DMS153 treated with DMSO at 0.1 percent for 48 hours (cell line): ENCODE data around the gene KCTD20.
"Not testable (repeated sequence)": the region's sequence is repeated elsewhere in the genome, so short reads cannot be mapped to it uniquely, and the experiment has no call there.

Experiments
- DNase-seq: peaks from one replicate; lab custom pipeline; 2025; ENCODE audit not compliant: unreplicated experiment; lab: John Stamatoyannopoulos, UW

KCTD20 gene

DNA sequence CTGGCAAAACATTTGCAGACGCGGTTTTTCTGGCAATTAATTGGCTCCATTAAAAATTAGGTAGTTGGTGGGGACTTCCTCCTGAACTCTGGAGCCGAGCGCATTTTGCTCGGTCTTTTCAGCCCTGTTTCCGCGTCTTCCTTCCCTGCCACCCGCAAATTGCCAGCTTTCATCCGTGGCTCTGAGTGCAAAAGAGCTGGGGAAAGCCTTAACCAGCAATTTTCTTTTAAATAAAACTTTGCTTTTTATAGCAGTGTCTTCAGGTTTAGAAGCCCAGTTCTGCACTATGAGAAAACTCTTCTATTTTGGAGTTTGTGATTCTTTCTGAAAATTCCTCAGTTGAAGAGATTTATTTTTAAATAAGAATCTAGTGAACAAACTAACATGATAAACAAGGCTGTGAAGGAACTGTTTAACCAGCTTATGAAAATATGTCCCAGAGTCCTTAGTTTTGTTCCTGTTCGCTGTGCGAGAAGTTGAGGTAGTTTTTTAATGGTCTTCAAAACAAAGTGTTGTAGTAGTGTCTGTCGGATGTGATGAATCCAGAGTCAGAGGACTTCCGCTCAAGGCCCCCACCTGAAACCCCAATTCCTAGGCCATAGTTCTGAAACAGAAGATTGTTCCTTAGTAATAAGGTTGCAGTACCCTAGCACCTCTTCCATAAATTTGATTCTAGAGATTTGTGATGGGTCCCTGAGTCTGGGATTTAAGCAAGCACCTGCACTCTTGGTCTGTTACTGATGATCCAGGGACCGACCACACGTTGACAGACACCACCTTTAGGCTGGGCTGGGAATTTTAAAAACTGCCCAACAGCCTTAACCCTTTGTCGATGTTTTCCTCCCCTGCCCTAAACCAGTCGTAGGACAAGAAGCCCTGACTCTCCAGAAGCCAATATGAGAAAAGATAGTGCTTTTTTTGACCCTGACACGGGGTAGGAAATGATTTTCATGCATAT, 950 bp downstream of the KCTD20 start:
- DNase-seq = no peak

GRCh38 chr6:36444470-36444869, 1.7 kb downstream of the KCTD20 start:
- DNase-seq = no peak

GRCh38 chr6:36445621-36446020, 2.8 kb downstream of the KCTD20 start:
- DNase-seq = no peak

GRCh38 chr6:36449173-36449572, 6.4 kb downstream of the KCTD20 start:
- DNase-seq = not testable (repeated sequence)

DNA sequence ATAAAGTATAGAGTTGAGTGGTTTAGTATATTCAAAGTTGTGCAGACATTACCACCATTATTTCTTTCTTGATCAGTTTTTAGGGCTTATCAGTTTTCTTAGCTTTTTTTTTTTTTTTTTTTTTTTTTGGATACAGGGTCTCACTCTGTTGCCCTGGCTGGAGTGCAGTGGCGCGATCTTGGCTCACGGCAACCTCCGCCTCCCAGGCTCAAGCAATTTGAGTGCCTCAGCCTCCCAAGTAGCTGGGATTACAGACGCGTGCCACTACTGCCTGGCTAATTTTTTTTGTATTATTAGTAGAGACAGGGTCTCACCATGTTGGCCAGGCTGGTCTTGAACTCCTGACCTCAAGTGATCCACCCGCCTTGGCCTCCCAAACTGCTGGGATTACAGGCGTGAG, 10.1 kb downstream of the KCTD20 start:
- not testable (repeated sequence) for DNase-seq

GRCh38 chr6:36455486-36456027, 12.8 kb downstream of the KCTD20 start:
- DNase-seq = no peak

DNA sequence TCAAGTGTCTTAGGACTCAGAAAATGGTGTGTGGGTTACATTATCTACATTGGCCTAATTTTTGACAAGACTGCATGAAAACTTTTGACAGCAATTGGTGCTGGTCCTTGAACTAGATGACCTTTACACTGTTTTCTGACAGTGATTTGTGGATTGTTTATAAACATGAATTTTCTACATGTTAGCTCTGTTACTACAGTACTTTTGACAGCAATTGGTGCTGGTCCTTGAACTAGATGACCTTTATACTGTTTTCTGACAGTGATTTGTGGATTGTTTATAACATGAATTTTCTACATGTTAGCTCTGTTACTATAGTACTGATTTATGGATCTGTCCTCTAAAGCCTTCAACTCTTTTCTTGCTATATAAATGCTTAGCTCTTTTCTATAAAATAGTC, 16.7 kb downstream of the KCTD20 start:
- DNase-seq = no peak

- no peak for DNase-seq
These were observed 18.1 kb downstream of the KCTD20 start for GRCh38 chr6:36460916-36461315.

DNA sequence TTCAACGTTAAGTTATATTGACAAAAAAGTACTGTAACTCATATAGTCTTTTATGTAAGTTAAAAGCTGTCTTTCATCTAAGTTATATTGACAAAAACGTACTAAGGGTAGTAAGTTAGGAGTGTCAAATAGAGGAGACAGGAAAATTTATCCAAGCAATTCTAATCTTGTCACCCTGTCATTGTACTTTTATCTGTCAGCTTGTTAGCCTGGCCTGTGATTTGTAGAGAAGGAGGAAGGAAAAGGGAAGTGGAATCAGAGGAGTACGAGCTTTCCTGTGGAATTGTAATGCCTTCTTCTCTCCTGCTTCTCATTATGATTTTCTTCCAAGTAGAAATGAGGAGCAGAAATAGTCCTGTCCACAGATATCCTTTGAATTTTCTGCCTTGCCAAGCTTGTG, 18.8 kb downstream of the KCTD20 start:
- DNase-seq = no peak

DNA sequence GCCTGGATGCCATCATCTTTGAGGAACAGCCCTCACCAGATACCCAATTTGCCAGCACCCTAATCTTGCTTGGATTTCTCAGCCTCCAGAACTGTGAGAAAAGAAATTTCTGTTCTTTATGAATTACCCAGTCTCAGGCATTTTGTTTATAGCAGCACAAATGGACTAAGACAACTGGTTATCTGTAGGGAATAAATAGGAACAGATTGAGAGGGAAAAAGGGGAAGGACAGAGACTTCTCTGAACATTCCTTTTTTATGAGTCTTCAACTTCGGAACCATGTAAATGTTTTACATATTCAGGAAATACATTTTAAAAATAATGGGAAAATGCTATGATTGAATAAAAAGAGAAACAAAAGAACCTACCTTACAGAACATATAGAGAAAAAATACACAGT, 20.9 kb downstream of the KCTD20 start:
- DNase-seq = no peak

- DNase-seq = no peak
These were observed 21.4 kb downstream of the KCTD20 start for GRCh38 chr6:36464233-36464632.

DNA sequence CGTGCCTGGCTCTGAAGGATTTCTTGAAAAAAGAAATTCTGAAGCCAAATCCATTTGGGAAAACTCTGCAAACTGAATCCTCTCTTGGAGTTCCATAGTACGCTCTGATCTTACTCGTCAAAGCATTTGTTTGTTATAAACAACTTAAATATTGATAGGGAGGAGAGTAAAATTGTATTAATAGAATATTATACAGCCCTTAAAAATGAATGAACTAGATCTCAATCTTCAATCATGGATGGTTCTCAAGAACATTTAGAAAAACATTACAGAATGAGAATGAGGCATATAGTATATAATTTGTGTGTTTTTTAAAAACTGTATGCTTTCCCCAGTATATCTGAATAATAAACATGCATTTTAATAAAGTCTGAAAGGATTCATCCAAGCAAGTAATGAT, 24.8 kb downstream of the KCTD20 start:
- no peak for DNase-seq

- no peak for DNase-seq
These were observed 26.4 kb downstream of the KCTD20 start for GRCh38 chr6:36469148-36469661.

DNA sequence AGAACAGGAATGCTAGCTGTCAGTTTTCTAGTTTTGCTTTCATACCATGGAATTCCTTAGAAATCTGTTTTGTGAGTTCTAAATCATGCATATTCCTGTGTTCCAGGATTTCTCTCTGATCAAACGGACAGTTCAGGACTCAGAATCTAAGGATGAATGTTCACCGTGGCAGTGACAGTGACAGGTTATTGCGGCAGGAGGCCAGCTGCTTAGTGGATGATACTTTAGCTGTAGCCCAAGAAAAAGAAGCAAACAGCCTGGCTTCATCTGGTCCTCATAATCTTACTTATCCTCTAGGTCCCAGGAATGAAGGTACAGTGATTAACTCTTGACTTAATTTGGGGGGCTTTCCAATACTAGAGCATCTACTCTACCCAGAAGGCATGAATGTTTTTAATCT, 27.1 kb downstream of the KCTD20 start:
- no peak for DNase-seq

DNA sequence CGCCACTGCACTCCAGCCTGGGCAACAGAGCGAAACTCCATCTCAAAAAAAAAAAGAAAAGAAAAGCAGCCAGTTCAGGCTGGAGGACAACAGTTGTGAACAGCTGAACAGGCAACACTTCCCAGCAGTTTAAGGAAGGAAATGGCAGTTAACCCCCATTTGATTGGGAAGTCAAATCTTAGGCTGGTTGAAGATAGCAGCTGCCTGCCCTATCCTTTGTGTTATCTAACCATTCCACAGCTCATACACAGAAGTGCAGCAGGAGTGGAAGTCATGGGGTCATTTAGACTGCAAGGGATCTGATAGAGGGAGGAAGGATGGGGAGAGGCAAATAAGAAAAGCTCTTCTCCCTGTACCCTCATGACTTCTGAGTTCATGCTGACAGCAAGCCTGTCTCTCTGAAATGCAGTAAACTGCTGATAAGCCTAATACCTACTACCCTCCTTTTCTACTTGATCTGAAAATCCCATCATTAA, 35.3 kb downstream of the KCTD20 start:
- DNase-seq = no peak

GRCh38 chr6:36479256-36479655, 36.5 kb downstream of the KCTD20 start:
- no peak for DNase-seq

GRCh38 chr6:36483326-36483725, 40.5 kb downstream of the KCTD20 start:
- not testable (repeated sequence) for DNase-seq

DNA sequence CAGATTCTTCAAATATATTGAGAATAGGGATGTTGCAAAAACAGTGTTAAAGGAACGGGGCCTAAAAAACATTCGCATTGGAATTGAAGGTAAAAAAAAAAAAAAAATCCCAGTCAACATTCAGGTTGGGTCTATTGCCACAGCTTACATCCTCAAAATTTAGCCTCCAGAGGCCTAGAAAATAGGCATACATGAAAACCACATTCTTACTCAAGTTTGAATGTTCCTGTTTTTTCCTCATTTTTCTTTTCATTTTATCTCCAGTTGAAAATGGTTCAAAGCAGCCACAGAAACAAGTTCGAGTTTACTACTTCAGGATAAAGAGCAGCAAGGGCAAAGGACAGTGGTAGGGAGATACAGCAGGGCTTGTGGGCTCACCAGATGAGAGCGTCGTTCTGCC, 41.9 kb downstream of the KCTD20 start:
- no peak for DNase-seq

DNA sequence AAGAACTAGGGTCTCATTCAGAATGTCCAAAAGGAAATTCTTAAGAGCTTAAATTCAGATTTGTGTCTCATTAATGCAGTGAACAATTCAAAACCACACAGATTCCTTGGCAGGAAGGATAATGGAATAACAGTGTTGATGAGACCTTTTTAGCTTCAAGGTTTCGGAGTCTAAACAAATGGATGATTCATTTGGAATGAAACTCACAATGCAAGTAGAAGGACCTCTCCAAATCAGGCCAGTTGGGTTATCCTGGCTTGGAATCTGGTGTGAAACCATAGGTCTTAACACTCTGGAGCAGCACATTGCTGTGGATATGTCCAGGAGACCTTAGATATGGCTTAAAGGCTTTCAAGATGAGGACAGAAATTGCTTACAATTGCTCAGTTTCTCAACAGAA, 44.9 kb downstream of the KCTD20 start:
- no peak for DNase-seq

DNA sequence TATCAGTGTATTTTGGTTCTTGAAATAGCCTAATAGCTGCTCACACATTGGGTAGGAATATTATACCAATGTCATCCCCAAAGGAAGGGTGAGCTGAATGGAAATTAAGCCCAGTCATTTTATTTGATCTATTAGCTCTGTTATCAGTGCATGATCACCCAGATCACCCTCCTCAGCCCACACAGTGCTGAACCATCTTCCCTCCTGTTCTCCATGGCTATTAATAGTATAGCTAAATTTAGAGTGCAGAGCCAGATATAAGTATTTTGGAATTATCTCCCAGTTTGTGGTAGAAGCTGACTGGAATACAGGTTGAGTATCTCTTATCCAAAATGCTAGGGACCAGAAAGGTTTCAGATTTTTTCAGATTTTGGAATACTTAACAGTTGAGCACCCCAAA, 45.4 kb downstream of the KCTD20 start:
- DNase-seq = no peak

DNA sequence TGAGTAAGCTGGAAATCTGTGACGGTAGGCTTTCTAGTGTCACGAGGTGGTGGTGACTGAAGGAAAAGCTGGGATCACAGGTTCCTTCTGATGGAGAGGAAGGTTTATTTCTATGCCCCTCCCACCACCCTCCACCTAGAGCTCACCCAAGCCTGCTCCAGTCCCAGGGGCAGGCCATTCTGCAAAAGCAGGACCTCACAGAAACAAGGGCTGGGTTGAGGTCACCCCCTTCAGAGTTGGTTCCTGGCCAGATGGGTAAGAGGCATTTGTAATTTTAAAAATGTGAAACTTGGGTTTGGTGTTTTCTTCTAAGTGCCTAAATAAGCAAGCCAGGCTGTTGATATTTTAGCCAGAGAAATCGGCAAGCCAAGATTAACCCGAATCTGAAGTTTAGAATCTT, 46.6 kb downstream of the KCTD20 start:
- DNase-seq = no peak

GRCh38 chr6:36491378-36491965, 48.7 kb downstream of the KCTD20 start:
- DNase-seq = no peak
